ENCODE data around the gene ERN1.
"Not testable (repeated sequence)": the region's sequence is repeated elsewhere in the genome, so short reads cannot be mapped to it uniquely, and the experiment has no call there.

Gene ERN1

GRCh38 chr17:64022611-64023063 is 107.3 kb downstream of the ERN1 start:
- no peak for DNase-seq

- no peak for DNase-seq
Observed at GRCh38 chr17:64020056-64020766, 109.7 kb downstream of the ERN1 start, which contains the start of gene ICAM2. TSS of gene ICAM2 (minus strand) at chr17:64020633. CDS start at chr17:64006691, 13,942 bp downstream.

- DNase-seq = not testable (repeated sequence)
Observed at GRCh38 chr17:64019551-64019961, 110.4 kb downstream of the ERN1 start.

GRCh38 chr17:64017381-64017980 is 112.5 kb downstream of the ERN1 start:
- no peak for DNase-seq

- no peak for DNase-seq
Observed at GRCh38 chr17:64016974-64017373, 113.0 kb downstream of the ERN1 start.

- DNase-seq = no peak
Observed at GRCh38 chr17:64016231-64016784, 113.6 kb downstream of the ERN1 start.

- no peak for DNase-seq
Observed at GRCh38 chr17:64015447-64015846, 114.5 kb downstream of the ERN1 start.

- no peak for DNase-seq
Observed at GRCh38 chr17:64009571-64010402, 120.2 kb downstream of the ERN1 start.

- no peak for DNase-seq
Observed at GRCh38 chr17:64008830-64009229, 121.1 kb downstream of the ERN1 start.

- DNase-seq = no peak
Observed at GRCh38 chr17:64008346-64008745, 121.6 kb downstream of the ERN1 start.

- DNase-seq = no peak
Observed at GRCh38 chr17:64007838-64008282, 122.1 kb downstream of the ERN1 start.

GRCh38 chr17:64007089-64007837 is 122.7 kb downstream of the ERN1 start:
- DNase-seq = not testable (repeated sequence)

GRCh38 chr17:64006361-64007088 is 123.4 kb downstream of the ERN1 start:
- no peak for DNase-seq

- no peak for DNase-seq
Observed at GRCh38 chr17:64005734-64006167, 124.2 kb downstream of the ERN1 start.

GRCh38 chr17:64004903-64005733 is 124.8 kb downstream of the ERN1 start:
- no peak for DNase-seq

- DNase-seq = no peak
Observed at GRCh38 chr17:64004218-64004770, 125.7 kb downstream of the ERN1 start.

- no peak for DNase-seq
Observed at GRCh38 chr17:64003526-64004121, 126.3 kb downstream of the ERN1 start.

- DNase-seq = no peak
Observed at GRCh38 chr17:64002658-64003525, 127.1 kb downstream of the ERN1 start.

All from SIG-M5 (cell line).